Measurements from ENCODE around the gene NTN3.
"Not testable (repeated sequence)": the region's sequence is repeated elsewhere in the genome, so short reads cannot be mapped to it uniquely, and the experiment has no call there.

Gene NTN3

DNA sequence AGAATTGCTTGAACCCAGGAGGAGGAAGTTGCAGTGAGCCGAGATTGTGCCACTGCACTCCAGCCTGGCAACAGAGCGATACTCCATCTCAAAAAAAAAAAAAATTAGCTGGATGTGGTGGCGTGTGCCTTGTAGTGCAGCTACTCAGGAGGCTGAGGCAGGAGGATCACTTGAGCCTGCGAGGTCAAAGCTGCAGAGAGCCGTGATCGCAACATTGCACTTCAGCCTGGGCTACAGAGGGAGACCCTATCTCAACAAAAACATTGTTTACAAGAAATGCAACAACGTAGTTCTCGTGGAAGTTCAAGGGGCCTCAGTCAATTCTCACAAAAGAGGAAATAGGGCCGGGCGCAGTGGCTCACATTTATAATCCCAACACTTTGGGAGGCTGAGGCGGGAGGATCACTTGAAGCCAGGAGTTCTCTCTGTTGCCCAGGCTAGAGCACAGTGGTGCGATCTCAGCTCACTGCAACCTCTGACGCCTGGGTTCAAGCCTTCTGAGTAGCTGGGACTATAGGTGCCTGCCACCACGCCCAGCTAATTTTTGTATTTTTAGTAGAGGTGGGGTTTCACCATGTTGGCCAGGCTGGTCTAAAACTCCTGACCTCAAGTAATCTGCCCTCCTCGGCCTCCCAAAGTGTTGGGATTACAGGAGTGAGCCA, 29.8 kb upstream of the NTN3 start:
- not testable (repeated sequence) for DNase-seq (ENCODE audit: low spot score); FAIRE-seq

DNA sequence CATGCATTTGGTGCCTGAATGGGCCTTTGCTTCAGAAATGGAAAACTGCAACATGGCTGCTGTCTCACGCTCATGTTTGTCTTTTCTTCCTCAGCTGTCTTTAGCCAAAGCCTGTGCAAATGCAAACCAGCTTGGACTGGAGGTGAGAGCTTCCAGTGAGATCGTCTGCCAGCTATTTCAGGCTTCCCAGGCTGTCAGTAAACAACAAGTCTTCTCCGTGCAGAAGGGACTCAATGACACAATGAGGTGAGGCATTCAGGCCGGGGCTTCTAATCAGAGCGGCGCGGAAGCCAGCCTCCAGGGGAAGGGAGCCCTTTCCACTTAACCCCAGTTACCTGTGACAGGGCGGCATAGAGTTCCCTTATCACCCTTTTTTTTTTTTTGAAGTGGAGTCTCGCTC, 27.5 kb upstream of the NTN3 start:
- DNase-seq (ENCODE audit: low spot score): no peak
- FAIRE-seq: no peak

DNA sequence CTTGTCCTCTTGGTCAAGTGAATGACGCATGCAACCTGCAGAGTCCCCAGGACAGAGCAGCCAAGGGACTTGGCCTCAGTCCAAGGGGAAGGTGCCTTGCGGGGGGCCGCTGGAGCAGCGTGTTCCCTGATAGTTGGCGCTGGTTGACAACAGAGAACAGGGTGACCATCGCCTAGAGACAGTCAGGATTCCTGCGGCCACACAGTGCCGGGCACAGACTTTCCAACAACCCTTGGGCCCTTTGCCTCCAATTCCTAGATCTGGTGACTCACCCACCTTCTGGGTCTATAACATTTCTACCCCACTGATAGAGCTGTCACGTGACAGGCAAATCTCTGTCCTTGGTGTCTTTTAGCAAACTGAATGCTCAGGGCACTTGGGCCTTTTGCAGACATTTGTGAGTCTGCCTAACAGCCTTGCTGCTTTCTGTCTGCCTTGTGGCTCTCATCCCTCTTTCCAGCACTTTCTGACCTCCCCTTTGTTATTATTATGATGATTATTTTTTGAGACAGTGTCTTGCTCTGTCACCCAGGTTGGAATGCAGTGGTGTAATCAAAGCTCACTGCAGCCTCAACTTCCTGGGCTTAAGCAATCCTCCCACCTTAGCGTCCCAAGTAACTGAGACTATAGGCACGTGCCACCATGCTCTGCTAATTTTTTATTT, 23.0 kb upstream of the NTN3 start:
- FAIRE-seq: no peak
- no peak for DNase-seq (ENCODE audit: low spot score)

DNA sequence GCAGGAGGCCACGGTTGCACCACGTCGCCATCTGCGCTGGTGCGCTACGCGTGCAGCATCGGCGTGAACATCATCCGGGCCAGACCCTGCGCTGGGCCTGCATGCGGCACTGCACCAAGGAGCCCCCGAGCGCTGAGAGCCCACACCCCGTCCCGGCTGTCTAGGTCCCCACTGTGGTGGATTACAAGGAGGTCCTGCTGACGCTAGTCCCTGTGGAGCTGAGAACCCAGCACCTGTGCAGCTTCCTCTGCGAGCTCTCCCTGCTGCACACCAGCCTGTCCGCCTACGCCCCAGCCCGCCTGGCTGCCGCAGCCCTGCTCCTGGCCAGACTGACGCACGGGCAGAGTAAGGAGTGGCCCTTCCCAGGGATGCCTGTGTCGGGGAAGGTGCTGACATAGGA, 22.0 kb upstream of the NTN3 start:
- DNase-seq (ENCODE audit: low spot score): no peak
- no peak for FAIRE-seq

DNA sequence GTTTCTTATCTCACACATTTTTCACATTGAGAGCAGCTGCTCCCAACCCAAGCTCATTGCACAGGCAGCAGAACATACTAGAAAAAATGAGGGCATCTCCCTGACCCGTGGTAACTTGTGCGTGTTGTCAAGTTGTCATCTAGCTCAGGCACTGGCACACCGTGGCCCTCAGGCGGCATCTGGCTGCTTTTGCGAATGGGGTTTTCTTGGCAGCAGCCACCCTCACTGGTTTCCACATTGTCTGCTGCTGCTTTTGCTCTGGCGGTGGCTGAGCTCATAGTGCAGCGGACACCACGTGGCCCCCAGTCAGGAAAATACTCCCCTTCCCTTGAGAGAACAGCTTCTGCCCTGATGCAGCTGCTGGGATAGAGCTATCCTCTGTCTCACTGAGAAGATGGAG, 20.6 kb upstream of the NTN3 start:
- DNase-seq (ENCODE audit: low spot score) (no peak), FAIRE-seq (no peak)

DNA sequence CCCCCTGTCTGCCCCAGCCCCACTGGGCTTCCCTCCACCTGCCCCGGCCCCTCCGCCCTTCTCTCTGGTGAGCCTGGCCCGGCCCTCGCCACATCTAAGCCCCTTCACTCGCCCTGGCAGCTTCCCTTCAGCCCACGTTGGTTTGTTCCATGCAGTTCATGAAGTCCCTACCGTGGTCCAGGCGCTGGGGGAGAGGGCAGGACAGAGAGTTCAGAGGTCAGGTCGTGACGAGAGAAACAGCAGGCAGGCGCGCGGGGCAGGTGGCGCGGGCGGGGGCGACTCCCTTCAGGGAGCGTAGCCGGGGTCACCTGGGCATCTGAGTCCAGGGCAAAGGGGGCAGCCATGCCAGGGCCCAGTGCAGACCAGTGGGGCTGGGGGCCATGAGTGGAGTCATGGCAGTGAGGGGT, 20.1 kb upstream of the NTN3 start:
- no peak for FAIRE-seq
- DNase-seq (ENCODE audit: low spot score): no peak

DNA sequence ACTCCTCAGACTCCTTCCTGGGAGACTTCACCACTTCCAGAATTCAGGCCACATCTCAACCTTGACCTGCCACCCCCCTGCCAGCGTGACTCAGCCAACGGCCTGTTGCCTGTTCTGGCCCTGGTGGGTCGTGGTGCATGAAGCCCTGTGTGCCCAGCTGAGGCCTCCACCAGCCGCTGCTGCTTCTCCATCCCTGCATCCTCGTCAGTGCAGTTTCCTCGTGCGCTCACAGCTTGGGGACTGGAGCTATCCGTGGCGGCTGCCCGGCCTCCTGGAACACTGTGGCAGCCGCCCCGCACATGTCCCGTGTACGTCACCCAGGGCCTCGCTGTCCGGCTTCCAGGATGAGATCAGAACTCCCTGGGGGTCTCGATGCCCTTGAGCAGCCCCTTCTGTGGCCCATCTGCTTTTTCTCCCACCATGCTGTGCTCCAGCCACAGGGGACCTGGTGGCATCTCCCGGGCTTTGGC, 19.2 kb upstream of the NTN3 start:
- FAIRE-seq (no peak), DNase-seq (ENCODE audit: low spot score) (no peak)

DNA sequence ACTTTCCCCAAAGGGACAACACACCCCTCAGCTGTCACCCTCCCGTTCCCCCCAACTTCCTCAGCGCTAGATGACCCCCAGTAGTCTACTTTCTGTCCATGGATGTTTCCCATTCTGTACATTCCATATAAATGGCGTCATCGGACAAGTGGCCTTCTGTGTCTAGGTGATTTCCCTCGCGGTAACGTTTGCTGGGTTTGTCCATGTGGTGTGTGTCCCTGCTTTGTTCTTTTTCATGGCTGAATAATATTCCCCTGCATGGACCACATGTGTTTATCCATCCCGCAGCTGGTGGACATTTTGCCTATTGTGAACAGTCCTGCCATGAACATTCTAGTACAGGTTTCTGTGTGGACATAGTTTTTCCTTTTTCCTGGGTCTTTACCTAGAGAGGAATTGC, 18.4 kb upstream of the NTN3 start:
- DNase-seq (ENCODE audit: low spot score) (no peak), FAIRE-seq (no peak)

DNA sequence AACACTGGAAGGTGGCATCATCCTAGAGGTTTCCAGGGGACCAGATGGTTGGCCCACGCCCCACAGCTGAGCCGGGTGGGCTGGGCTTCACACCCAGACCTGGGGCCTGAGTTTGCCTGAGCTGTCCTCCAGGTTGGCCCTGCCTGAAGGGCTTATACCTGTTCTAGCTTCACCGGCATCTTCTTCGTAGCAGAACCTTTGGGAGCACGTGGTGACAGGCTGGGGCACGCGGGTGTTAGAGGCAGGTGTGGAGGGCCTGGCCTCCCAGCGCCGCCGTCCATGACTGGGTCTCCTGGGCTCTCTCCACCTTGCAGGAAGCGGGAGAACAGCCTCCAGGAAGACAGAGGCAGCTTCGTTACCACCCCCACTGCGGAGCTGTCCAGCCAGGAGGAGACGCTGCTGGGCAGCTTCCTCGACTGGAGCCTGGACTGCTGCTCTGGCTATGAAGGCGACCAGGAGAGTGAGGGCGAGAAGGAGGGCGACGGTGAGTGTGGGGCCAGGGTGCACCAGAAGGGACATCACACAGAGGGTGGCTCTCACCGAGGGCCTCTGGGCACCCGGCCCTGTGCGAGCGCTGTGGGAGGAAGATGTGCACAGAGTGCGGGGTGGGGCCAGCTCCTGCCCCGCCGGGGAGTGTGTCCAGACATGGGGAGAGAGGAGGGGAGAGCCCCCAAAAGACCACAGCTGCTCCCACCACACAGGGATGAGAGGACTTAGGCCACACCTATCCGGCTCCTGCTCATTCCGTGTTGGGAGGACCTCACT, 15.8 kb upstream of the NTN3 start:
- FAIRE-seq (no peak), DNase-seq (ENCODE audit: low spot score) (no peak)

DNA sequence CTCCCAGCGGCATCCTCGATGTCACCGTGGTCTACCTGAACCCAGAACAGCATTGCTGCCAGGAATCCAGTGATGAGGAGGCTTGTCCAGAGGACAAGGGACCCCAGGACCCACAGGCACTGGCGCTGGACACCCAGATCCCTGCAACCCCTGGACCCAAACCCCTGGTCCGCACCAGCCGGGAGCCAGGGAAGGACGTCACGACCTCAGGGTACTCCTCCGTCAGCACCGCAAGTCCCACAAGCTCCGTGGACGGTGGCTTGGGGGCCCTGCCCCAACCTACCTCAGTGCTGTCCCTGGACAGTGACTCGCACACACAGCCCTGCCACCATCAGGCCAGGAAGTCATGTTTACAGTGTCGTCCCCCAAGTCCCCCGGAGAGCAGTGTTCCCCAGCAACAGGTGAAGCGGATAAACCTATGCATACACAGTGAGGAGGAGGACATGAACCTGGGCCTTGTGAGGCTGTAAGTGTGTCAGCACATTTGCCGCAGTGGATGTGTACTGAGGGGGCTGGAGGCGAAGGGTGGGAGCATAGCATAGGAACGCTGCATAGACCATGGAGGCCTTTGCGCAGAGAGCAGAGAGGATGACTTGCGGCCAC, 14.4 kb upstream of the NTN3 start:
- DNase-seq (ENCODE audit: low spot score) (no peak), FAIRE-seq (no peak)

DNA sequence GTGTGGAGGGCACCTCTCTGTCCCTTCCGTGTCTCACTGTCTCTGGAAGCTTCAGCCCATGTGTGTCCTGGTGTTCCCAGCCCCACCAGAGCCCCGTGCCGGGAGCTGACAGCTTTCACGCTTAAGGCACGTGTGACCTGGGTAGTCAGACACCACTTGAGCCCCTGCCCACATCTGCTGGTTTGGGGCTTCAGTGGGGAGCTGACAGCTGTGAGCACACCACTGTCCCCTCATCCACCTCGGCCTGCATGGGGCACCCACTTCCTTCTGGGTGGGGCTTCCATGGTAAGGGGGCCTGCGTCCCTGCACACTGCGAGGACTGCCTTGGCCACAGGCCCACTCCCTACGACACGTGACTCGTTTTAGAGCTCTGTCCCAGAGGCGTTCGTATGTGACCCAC, 13.8 kb upstream of the NTN3 start:
- FAIRE-seq (no peak), DNase-seq (ENCODE audit: low spot score) (no peak)

DNA sequence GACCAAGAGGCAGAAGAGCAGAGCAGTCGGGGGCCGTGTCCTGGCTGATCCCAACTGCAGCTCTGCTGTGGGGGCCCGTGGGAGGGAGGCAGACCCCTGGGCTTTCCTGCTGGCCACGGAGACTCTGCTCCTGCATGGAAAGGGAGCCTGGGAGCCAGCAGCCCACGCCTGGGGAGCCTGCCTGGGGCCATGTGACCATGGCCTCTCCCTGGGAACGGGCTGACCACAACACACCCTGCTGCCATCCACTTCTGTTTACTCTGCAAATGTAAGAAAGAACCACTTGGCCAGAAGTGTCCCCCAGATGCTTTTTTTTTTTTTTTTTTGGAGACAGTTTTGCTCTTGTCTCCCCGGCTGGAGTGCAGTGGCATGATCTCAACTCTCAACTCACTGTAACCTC, 13.2 kb upstream of the NTN3 start:
- DNase-seq (ENCODE audit: low spot score) (no peak), FAIRE-seq (no peak)

DNA sequence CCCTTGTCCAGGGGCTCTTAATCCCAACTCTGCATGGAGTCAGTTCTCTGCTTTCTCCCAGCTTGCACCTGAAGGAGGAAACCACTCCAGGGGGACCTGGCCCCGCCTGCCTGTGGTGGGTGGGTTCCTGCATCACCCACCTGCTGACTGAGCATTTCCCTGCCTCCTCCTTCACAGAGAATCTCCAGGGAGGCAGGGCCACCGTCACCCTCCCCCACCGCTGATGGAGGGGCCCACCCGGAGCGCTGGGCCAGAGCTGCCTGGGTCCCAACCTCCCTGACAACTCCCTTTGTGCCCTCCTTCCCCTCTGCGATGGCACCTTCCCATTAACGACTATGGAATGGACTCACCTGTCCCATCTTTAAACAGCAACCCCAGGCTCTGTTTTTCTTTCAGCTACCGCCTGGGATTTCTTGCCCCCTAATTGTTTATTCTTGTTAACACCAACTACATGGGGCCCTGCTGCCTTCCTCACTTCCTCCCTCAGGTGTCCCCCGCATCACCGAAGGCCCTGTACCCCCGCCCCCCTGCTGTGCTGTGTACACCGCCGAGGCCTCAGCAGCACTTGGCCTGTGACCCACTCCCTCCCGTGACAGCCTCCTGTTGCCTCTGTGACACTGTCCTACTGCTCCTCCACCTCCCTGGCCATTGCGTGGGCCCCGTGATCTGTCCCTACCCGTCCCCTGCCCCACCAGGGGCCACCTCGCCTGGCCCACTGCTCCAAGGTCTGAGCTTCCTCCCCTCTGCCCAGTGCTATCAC, 12.0 kb upstream of the NTN3 start:
- DNase-seq (ENCODE audit: low spot score): no peak
- FAIRE-seq: no peak

DNA sequence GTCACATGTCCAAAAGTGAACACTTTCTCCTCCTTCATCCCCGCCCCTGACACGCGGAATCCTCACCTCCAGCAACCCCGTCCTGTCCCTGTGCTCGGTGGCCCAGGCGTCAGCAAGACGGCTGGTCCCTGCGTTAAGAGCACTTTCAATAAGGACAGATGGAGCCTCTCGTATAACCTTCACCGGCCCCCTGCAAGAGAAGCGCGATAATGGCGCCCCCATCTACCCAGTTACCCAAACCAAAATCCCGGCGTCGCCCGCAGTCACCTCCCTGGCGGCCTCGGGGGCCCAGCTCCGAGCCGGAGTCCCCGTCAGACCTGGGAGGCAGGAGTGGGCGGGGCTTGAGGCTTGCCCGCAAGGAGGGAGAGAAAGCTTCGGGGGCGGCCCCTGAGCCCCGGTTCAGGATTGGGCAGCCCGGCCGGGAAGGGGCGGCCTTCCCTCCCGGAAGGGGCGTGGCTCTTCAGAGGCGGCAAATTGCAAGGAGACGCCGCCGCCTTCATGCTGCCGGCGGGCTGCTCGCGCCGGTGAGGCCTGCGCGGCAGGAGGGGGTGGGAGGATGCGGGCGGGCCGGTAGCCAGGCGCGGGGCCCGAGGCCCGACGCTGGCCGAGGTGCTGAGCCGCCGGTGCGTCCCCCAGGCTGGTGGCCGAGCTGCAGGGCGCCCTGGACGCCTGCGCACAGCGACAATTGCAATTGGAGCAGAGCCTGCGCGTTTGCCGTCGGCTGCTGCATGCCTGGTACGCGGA, 11.3 kb upstream of the NTN3 start, which contains the start of gene TEDC2:
Gene TEDC2, plus strand, starts transcription at position 463 of the 744 bp plus-strand sequence. Its CDS starts 36 bp downstream, at position 499.
- peak; percentile 99 for DNase-seq (ENCODE audit: low spot score)
- FAIRE-seq: peak; percentile 93

DNA sequence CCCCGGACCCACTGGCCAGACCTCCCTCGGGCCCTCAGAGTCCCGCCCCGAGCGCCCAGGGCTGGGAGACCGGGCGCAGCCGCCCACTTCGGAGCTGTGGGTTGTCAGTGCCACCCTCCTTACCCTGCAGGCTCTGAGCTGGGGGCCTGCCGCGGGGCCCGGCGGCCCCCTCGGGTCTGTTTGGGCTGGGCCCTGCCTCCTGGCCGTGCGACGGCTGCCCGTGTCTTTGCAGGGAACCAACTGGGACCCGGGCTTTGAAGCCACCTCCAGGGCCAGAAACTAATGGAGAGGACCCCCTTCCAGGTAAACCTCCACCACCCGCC, 10.7 kb upstream of the NTN3 start:
- FAIRE-seq (no peak), DNase-seq (ENCODE audit: low spot score) (no peak)

DNA sequence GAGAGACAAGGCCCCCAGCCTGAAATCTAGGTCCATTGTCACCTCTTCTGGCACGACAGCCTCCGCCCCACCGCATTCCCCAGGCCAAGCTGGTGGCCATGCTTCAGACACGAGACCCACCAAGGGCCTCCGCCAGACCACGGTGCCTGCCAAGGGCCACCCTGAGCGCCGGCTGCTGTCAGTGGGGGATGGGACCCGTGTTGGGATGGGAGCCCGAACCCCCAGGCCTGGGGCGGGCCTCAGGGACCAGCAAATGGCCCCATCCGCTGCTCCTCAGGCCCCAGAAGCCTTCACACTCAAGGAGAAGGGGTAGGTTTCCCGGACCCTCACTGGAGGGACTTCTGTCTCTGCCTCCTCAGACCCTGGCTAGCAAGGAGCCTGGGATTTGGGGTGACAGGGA, 10.2 kb upstream of the NTN3 start:
- FAIRE-seq (no peak), DNase-seq (ENCODE audit: low spot score) (no peak)

DNA sequence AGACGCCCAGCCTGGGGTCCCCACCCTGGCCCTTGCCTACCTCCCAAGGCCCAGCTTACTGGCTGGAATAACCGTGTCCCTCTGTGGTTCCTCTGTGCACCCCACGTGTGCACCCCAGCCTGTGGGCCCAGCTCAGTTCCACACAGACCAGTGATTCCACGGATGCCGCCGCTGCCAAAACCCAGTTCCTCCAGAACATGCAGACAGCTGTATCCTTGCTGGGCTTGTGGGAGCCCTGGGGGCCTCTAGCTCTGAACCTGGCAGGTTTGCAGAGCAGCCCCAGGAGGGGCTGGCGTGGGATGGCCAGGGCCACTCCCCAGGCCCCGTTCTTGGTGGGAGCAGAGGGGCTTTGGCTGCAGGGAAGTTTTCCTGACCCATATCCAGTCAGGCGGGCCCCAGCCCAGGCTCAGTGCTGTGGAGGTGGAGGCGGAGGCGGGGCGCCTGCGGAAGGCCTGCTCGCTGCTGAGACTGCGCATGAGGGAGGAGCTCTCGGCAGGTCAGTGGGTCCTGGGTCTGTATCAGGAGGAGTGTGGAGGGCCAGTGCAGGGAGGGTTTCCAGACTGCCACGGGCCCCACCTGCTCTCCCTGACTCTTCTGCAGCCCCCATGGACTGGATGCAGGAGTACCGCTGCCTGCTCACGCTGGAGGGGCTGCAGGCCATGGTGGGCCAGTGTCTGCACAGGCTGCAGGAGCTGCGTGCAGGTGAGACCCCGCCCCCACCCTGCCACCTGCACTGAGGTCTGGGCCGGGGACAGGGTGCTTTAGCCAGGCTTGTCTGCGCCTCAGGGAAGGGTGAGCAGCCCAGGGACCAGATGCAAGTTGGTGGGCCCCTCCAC, 8.8 kb upstream of the NTN3 start:
- DNase-seq (ENCODE audit: low spot score) (no peak), FAIRE-seq (no peak)

DNA sequence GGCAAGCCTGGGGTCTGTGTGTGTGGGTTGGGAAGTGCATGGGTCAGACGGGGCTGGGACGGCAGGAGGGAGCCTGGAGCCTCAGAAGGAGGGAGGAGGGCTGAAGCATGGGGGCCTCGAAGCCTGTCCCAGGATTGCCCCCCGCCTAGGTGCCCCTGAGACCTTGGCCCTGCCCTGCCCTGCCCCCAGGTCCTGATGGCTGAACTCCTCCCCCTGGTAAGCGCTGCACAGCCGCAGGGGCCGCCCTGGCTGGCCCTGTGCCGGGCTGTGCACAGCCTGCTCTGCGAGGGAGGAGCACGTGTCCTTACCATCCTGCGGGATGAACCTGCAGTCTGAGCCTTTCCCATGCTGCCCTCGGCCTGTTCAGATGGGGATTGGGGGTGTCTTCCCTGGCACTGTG, 6.8 kb upstream of the NTN3 start:
- no peak for DNase-seq (ENCODE audit: low spot score)
- FAIRE-seq: no peak

DNA sequence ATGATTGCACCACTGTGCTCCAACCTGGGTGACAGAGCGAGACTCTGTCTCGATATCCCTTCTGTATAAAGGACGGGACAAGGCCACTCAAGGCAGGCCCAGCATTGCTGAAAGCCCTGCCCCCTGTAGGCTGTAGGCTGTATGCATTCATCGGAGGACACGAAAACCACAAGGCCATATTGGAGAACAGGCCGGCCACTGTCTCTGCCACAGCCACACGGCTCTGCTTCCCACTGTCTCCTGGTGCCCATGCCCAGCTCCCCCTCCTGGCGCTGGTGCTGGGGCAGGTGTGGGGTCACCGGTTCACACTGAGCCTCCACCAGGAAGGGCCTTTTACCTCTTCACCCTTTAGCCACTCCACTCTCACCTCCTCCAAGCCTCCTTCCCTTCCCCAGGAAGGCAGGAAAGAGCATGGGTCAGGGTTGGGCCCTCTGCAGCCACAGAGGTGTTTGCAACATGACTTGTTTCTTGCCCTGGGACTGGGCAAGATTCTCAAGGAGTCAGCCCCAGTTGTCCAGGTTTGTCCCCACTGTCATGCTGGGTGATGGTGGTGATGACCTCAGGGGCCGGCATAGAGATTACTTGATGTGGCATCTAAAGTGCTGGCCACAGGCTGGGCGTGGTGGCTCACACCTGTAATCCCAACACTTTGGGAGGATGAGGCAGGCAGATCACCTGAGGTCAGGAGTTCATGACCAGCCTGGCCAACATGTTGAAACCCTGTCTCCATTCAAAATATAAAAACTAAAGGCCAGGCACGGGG, 5.3 kb upstream of the NTN3 start:
- no peak for DNase-seq (ENCODE audit: low spot score)
- peak; percentile 55 for FAIRE-seq

All from urothelium cell line (cell line).